K562 (cell line): ENCODE measurements around the gene FAM53A. TPM values are rescaled to one million over a fixed set of nuclear protein-coding genes. Genes with fewer than 3 reads are reported as not detected.

Source experiments
- ATF1 ChIP-seq, 2 experiments: fragments of 450-650 bp in 1 of 2; IDR thresholded peaks; 2 replicates each; pipeline ENCODE4 v1.6.1; 2016; ENCODE audit warnings: missing compliant biosample characterization in 1 of 2, missing genetic modification characterization in 1 of 2
- ATF2 ChIP-seq: sonication (generic); formaldehyde crosslinking; IDR thresholded peaks from 2 replicates; pipeline ENCODE4 v1.8.1; 2022; ENCODE audit warnings: missing genetic modification reagents
- BACH1 ChIP-seq: fragments of 200-800 bp; sonication (Bioruptor generic); IDR thresholded peaks from 2 replicates; pipeline ENCODE4 v1.6.1; 2016; ENCODE audit warnings: missing genetic modification characterization, missing compliant biosample characterization
- CHAMP1 ChIP-seq: fragments of 450-650 bp; IDR thresholded peaks from 2 replicates; pipeline ENCODE4 v1.6.1; 2016; ENCODE audit warnings: mild to moderate bottlenecking
- DNMT1 ChIP-seq: fragments of 450-650 bp; IDR thresholded peaks from 2 replicates; pipeline ENCODE4 v1.6.1; 2016; ENCODE audit warnings: antibody characterized with exemption, mild to moderate bottlenecking
- ESRRA ChIP-seq: fragments of 450-650 bp; IDR thresholded peaks from 2 replicates; pipeline ENCODE4 v1.6.1; 2014; ENCODE audit warnings: low read depth, mild to moderate bottlenecking, moderate library complexity, borderline replicate concordance
- FOXK1 ChIP-seq: sonication (generic); formaldehyde crosslinking; IDR thresholded peaks from 2 replicates; pipeline ENCODE4 v1.8.0; 2022; ENCODE audit warnings: missing genetic modification reagents, mild to moderate bottlenecking, borderline replicate concordance
- FOXM1 ChIP-seq, 2 experiments: fragments of 450-650 bp in 1 of 2; sonication (generic) in 1 of 2; formaldehyde crosslinking in 1 of 2; IDR thresholded peaks; 2 replicates each; pipeline versions ENCODE4 v1.6.1 to v1.9.0; 2017 to 2022; ENCODE audit warnings: low read depth in 2 of 2, mild to moderate bottlenecking in 2 of 2, missing genetic modification reagents in 1 of 2, moderate library complexity in 1 of 2
- GABPB2 ChIP-seq: fragments of 250-450 bp; sonication (Bioruptor Pico); conservative IDR thresholded peaks from 2 replicates; pipeline ENCODE4 v1.5.1; 2021; ENCODE audit warnings: mild to moderate bottlenecking
- MAFF ChIP-seq: IDR thresholded peaks from 2 replicates; pipeline ENCODE4 v1.6.1; 2012; ENCODE audit warnings: low read length, improper control_type of control experiment
- MAFK ChIP-seq: IDR thresholded peaks from 2 replicates; pipeline ENCODE4 v1.6.1; 2011; ENCODE audit warnings: low read length, improper control_type of control experiment
- MCM3 ChIP-seq: fragments of 450-650 bp; IDR thresholded peaks from 2 replicates; pipeline ENCODE4 v1.6.1; 2016
- MNT ChIP-seq, 2 experiments: fragments of 450-650 bp; conservative IDR thresholded peaks; 2 replicates each; pipeline ENCODE4 v1.6.1; 2017; ENCODE audit warnings: mild to moderate bottlenecking in 2 of 2, moderate library complexity in 2 of 2
- NR3C1 ChIP-seq: sonication (generic); formaldehyde crosslinking; IDR thresholded peaks from 2 replicates; pipeline ENCODE4 v1.8.1; 2022; ENCODE audit warnings: missing genetic modification reagents
- RBM25 ChIP-seq: fragments of 200-400 bp; formaldehyde crosslinking; IDR thresholded peaks from 2 replicates; pipeline ENCODE4 v1.6.1; 2018; ENCODE audit warnings: low read length, low read depth, moderate library complexity; ENCODE audit not compliant: severe bottlenecking
- THAP12 ChIP-seq: fragments of 250-450 bp; sonication (Bioruptor Pico); IDR thresholded peaks from 2 replicates; pipeline ENCODE4 v1.9.0; 2021; ENCODE audit warnings: mild to moderate bottlenecking, inconsistent platforms
- ZNF639 ChIP-seq, 2 experiments: fragments of 200-800 bp in 1 of 2; sonication (Bioruptor generic) in 1 of 2; sonication (generic) in 1 of 2; formaldehyde crosslinking in 1 of 2; IDR thresholded peaks in 1 of 2; conservative IDR thresholded peaks in 1 of 2; 2 replicates each; pipeline versions ENCODE4 v1.5.0 to v1.6.1; 2016 to 2020; ENCODE audit warnings: missing compliant biosample characterization in 1 of 2, missing genetic modification characterization in 1 of 2, missing genetic modification reagents in 1 of 2
- polyA plus RNA-seq, 8 experiments: library from polyadenylated mRNA; depleted of rRNA in 4 of 8; stranded (reverse) in 5 of 8; unstranded in 3 of 8; fragments of >200 nt; fragmentation: Nextera tagmentation in 2 of 8; fragmentation: Illumina TruSeq in 1 of 8; extraction: Ambion mirVana in 2 of 8; extraction: Trizol in 1 of 8; gene quantifications; 2 replicates each; pipeline versions ENCODE4 v1.2.1 to v1.2.3, GENCODE V29; 2011 to 2014; ENCODE audit warnings: inconsistent platforms in 1 of 8, missing spikeins in 1 of 8
- total RNA-seq, 7 experiments: library from RNA; depleted of rRNA in 6 of 7; stranded (reverse); fragments of >200 nt in 6 of 7; fragmentation: Illumina TruSeq in 2 of 7; extraction: Trizol in 2 of 7; gene quantifications; 2 replicates each; pipeline versions ENCODE4 v1.2.1 to v1.2.3, GENCODE V29; 2011 to 2021; ENCODE audit warnings: low replicate concordance in 1 of 7

FAM53A gene
- total and polyA plus RNA-seq, 9 of the 15 experiments (the other 6 are each of a cell fraction or from before 2014, with no cell fraction given), result 0.53 to 2.7 (median 1.4) TPM; not detected in 2

- TF ChIP-seq MNT (conservative IDR thresholded peaks at IDR 0.05) (peak in 1 of 2 experiments; percentile 70; a peak in 2 of 4 replicates), MAFK (no peak), MAFF (no peak), THAP12 (CRISPR knock-in tag) (no peak; the same call in 1 of the 2 replicates), GABPB2 (no peak), ATF1 (CRISPR knock-in tag; IDR thresholded peaks at IDR 0.05) (no peak), ATF1 (tag; IDR thresholded peaks at IDR 0.05) (peak; percentile 65; the same call in 1 of the 2 replicates), ZNF639 (CRISPR knock-in tag; conservative IDR thresholded peaks at IDR 0.05 in 1 of 2, IDR thresholded peaks at IDR 0.05 in 1 of 2) (peak; percentile 84 to 86; a peak in 2 of 4 replicates), NR3C1 (peak; percentile 95), DNMT1 (no peak), FOXK1 (CRISPR knock-in tag) (peak; percentile 85; the same call in 1 of the 2 replicates), ATF2 (CRISPR knock-in tag) (0 out of 2 replicates have a peak, but pooled peaks have one; percentile 60), MCM3 (no peak), RBM25 (peak; percentile 4), ESRRA (peak; percentile 24; the same call in 1 of the 2 replicates), FOXM1 (IDR thresholded peaks at IDR 0.05; ENCODE audit: low read depth) (no peak), FOXM1 (CRISPR knock-in tag; IDR thresholded peaks at IDR 0.05; ENCODE audit: low read depth) (no peak), CHAMP1 (no peak), BACH1 (tag) (no peak)
These were observed at the start of gene FAM53A (continued) for GRCh38 chr4:1683736-1684505.
